OCI-LY7 (cell line): Measurements from ENCODE around the gene C20orf204. TPM values are rescaled to one million over a fixed set of nuclear protein-coding genes. Genes with fewer than 3 reads are reported as not detected.

Experiments
- BruUV-seq: library from RNA; stranded (reverse); fragments of 400-500 nt; replicated peaks from 2 replicates; lab custom pipeline; 2021; lab: Mats Ljungman, UMichigan
- CTCF ChIA-PET: fragments of 300-600 bp; sonication (Branson Sonifier 250); formaldehyde crosslinking; loops from one replicate; lab custom pipeline; 2022; ENCODE audit warnings: antibody characterized with exemption; ENCODE audit not compliant: unreplicated experiment; lab: Charles Lee
- POLR2A ChIA-PET: fragments of 300-600 bp; sonication (Branson Sonifier 250); formaldehyde crosslinking; loops from one replicate; lab custom pipeline; 2022; ENCODE audit warnings: antibody characterized with exemption; lab: Charles Lee
- DNase-seq: peaks from one replicate; pipeline ENCODE4 v3.0.0-alpha.2; 2015; ENCODE audit warnings: low spot score
- H2AFZ ChIP-seq: fragments of 200-600 bp; sonication (generic), shearing (Covaris generic); 2 replicates; pipeline ENCODE4 v1.6.1; 2014; ENCODE audit warnings: mild to moderate bottlenecking, antibody characterized with exemption, low read length, moderate library complexity
- H3K27ac ChIP-seq: fragments of 200-600 bp; sonication (generic); 2 replicates; pipeline ENCODE4 v1.5.1; 2014; ENCODE audit warnings: mixed run types, low read depth, mild to moderate bottlenecking, moderate library complexity, low read length, inconsistent platforms; ENCODE audit not compliant: poor library complexity, severe bottlenecking
- H3K36me3 ChIP-seq: fragments of 200-600 bp; sonication (generic); 2 replicates; pipeline ENCODE4 v1.6.1; 2014; ENCODE audit warnings: mild to moderate bottlenecking, antibody characterized with exemption, low read length, moderate library complexity, mixed read lengths; ENCODE audit not compliant: insufficient read depth
- H3K4me1 ChIP-seq: fragments of 200-600 bp; sonication (generic); 2 replicates; pipeline ENCODE4 v1.5.1; 2014; ENCODE audit warnings: mild to moderate bottlenecking, low read length; ENCODE audit not compliant: insufficient read depth, poor library complexity, severe bottlenecking
- H3K4me2 ChIP-seq: fragments of 200-600 bp; sonication (generic); 2 replicates; pipeline ENCODE4 v1.6.1; 2014; ENCODE audit warnings: mild to moderate bottlenecking, low read length
- H3K4me3 ChIP-seq: fragments of 200-600 bp; sonication (generic); 2 replicates; pipeline ENCODE4 v1.5.1; 2014; ENCODE audit warnings: mild to moderate bottlenecking, low read depth, low read length; ENCODE audit not compliant: poor library complexity, severe bottlenecking
- H3K79me2 ChIP-seq: fragments of 200-600 bp; sonication (generic); 2 replicates; pipeline ENCODE4 v1.6.1; 2016; ENCODE audit warnings: low read depth, mild to moderate bottlenecking, low read length, moderate library complexity, mixed read lengths; ENCODE audit not compliant: insufficient read depth
- H3K9me2 ChIP-seq: fragments of 200-600 bp; sonication (generic); 2 replicates; pipeline ENCODE4 v1.6.1; 2016; ENCODE audit warnings: mild to moderate bottlenecking, low read length, mixed read lengths; ENCODE audit not compliant: insufficient read depth
- H3K9me3 ChIP-seq: fragments of 200-600 bp; sonication (generic); 2 replicates; pipeline ENCODE4 v1.6.1; 2014; ENCODE audit warnings: mild to moderate bottlenecking, mixed run types, low read length, mixed read lengths
- H4K20me1 ChIP-seq: fragments of 200-600 bp; sonication (generic); 2 replicates; pipeline ENCODE4 v1.6.1; 2014; ENCODE audit warnings: mild to moderate bottlenecking, antibody characterized with exemption, low read length, moderate library complexity, mixed read lengths; ENCODE audit not compliant: insufficient read depth
- CTCF ChIP-seq: fragments of 200-600 bp; sonication (generic); conservative IDR thresholded peaks from 2 replicates; pipeline ENCODE4 v1.5.1; 2014; ENCODE audit warnings: mild to moderate bottlenecking, antibody characterized with exemption, low read length, moderate library complexity, mixed read lengths
- EZH2phosphoT487 ChIP-seq: fragments of 200-600 bp; sonication (generic); IDR thresholded peaks from 2 replicates; pipeline ENCODE4 v1.6.1; 2018; ENCODE audit warnings: low read depth, borderline replicate concordance, mild to moderate bottlenecking, mixed run types, antibody characterized with exemption, low read length, moderate library complexity, mixed read lengths
- intact Hi-C: fragments of 100-400 bp; cut with micrococcal nuclease; formaldehyde crosslinking; loops from one replicate; pipeline ENCODE4 v1.10.0; 2022; ENCODE audit not compliant: unreplicated experiment
- total RNA-seq, 2 experiments: library from RNA; depleted of rRNA in 1 of 2; stranded (reverse); fragments of >200 nt in 1 of 2; shearing (Covaris generic) in 1 of 2; gene quantifications; 2 replicates each; pipeline ENCODE4 v1.2.3, GENCODE V29; 2014 to 2022

C20orf204 gene
- total RNA-seq, 2 experiments from 2014 or later, result 3.5 to 6.7 TPM

DNA sequence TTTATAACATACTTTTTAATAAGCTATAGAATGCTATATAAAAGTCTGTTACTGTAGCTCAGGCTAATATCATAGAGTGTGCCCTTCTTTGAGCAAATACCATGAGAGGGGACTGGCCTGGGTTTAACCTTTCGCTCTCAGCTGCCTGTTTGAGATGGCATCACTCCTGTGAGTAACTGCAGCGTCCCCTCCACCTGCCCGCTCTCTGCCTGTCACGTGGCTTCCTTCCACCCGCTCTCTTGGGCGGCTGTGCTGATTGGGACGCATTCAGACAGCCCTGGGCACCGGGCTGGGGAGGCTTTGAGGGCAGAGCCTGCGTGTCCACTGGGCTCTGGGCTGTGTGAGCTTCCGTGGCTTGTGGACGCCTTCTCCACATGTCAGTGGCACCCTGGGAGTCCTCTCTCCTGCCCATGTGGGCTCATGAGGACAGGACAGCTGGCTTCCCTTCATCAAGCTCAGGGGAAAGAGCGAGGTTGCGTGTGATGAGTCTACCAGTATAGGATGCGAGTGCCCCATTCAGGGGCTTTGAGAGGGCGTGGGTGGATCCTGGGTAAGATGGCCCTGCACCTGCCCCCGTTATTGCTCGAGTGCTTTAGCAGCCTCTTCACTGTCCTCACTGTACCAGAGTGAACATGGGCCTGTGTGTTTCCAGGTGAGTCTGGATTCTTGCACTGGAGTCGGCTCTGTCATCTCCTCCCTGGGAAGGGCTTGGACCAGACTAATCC, 10.7 kb upstream of the C20orf204 start:
- ChIA-PET POLR2A (no interaction called here), CTCF (no interaction called here)
- no peaks in the 10 kb centered on the region for H4K20me1 ChIP-seq
- intact Hi-C loops, result no loop called here
- H3K79me2 ChIP-seq, result no peaks in the 10 kb centered on the region
- no peak overlapping the region for H3K4me2 ChIP-seq
- H3K9me3 ChIP-seq, result no peaks in the 10 kb centered on the region
- no peak for DNase-seq
- no TSS peak for BruUV-seq
- no peak overlapping the region for H3K27ac ChIP-seq
- no peak overlapping the region for H2AFZ ChIP-seq
- TF ChIP-seq EZH2phosphoT487 (no peak), CTCF (no peak)
- H3K4me3 ChIP-seq, result no peak overlapping the region
- no peaks in the 10 kb centered on the region for H3K9me2 ChIP-seq
- peaks cover 98% of the 10 kb centered on the region for H3K36me3 ChIP-seq
- H3K4me1 ChIP-seq, result no peaks in the 10 kb centered on the region

DNA sequence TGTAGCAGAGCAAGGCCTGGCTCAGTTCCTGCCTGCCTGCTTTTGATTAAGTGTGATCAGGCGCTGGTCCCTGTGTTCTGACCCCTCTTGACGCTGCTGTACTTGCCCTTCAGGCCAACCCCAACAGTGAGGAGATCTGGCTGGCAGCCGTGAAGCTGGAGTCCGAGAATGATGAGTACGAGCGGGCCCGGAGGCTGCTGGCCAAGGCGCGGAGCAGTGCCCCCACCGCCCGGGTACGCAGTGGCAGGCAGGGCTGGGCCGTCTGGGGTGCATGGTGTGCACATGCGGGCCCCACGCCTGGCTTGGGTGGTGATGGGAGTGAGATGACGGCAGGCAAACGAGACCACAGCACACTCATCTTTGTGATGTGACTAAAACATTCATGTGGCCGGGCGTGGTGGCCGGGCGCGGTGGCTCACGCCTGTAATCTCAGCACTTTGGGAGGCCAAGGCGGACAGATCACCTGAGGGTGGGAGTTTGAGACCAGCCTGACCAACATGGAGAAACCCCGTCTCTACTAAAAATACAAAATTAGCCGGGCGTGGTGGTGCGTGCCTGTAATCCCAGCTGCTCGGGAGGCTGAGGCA, 10.1 kb upstream of the C20orf204 start:
- TF ChIP-seq EZH2phosphoT487 (no peak), CTCF (no peak)
- Histone ChIP-seq H3K4me3 (no peak overlapping the region), H3K79me2 (no peaks in the 10 kb centered on the region), H3K9me3 (no peaks in the 10 kb centered on the region), H2AFZ (no peak overlapping the region), H3K27ac (no peak overlapping the region), H3K4me2 (no peak overlapping the region), H4K20me1 (no peaks in the 10 kb centered on the region), H3K4me1 (no peaks in the 10 kb centered on the region), H3K36me3 (peaks cover 98% of the 10 kb centered on the region), H3K9me2 (no peaks in the 10 kb centered on the region)
- POLR2A ChIA-PET, result no interaction called here
- CTCF ChIA-PET, result no interaction called here
- BruUV-seq, result no TSS peak
- intact Hi-C loops, result no loop called here
- no peak for DNase-seq

DNA sequence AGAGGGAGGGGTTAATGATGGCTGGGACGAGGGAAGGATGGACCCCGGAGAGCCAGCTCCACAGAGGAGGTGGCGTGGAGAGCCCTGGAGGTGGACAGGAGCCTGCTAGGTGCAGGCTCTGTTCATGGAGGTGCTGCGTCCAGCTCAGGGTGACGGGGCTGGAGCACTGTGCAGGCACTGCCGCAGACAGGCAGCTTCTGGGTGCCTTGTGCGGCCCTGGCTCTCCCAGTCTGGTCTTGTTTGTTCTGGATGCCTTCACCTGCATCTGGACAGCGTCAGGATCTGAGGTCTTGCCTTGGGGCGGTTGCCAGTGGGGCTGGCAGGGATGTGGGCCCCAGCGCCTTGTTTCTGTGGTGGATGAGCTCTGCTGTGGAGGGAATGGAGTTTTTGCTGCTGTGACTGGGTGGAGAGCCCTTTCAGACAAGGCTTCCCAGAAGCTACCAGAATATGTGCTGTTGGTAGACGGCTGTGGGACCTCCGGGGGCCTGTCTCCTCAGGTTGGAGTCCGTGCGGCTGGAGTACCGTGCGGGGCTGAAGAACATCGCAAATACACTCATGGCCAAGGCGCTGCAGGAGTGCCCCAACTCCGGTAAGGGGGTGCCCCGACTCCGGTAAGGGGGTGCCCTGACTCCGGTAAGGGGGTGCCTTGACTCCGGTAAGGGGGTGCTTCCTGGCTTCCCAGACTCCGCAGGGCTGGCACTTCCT, 7.8 kb upstream of the C20orf204 start:
- POLR2A ChIA-PET, result no interaction called here
- H3K27ac ChIP-seq, result no peak overlapping the region
- H3K9me2 ChIP-seq, result no peaks in the 10 kb centered on the region
- no peaks in the 10 kb centered on the region for H3K4me1 ChIP-seq
- peaks cover 94% of the 10 kb centered on the region for H3K36me3 ChIP-seq
- CTCF ChIA-PET, result no interaction called here
- H2AFZ ChIP-seq, result no peak overlapping the region
- H4K20me1 ChIP-seq, result no peaks in the 10 kb centered on the region
- H3K4me2 ChIP-seq, result no peak overlapping the region
- no TSS peak for BruUV-seq
- H3K79me2 ChIP-seq, result no peaks in the 10 kb centered on the region
- intact Hi-C loops, result no loop called here
- H3K4me3 ChIP-seq, result no peak overlapping the region
- no peaks in the 10 kb centered on the region for H3K9me3 ChIP-seq
- TF ChIP-seq CTCF (no peak), EZH2phosphoT487 (no peak)
- no peak for DNase-seq
